Neural progenitor cell (in vitro differentiated cells): Measurements from ENCODE around the gene CHMP6. TPM values are rescaled to one million over a fixed set of nuclear protein-coding genes. Genes with fewer than 3 reads are reported as not detected.

ENCODE experiments used
- DNase-seq: peaks from one replicate; pipeline ENCODE4 v3.0.0-alpha.2; 2016; ENCODE audit warnings: low spot score
- H2AFZ ChIP-seq: fragments of 200-600 bp; sonication (generic); replicated peaks from 2 replicates; pipeline ENCODE4 v1.6.1; 2016; ENCODE audit warnings: antibody characterized with exemption
- H3F3A ChIP-seq: fragments of 200-600 bp; sonication (generic); 2 replicates; pipeline ENCODE4 v1.6.1; 2016; ENCODE audit warnings: antibody characterized with exemption, low read depth
- H3K27ac ChIP-seq: fragments of 200-600 bp; sonication (generic); 2 replicates; pipeline ENCODE4 v1.5.1; 2016; ENCODE audit warnings: mild to moderate bottlenecking
- H3K27me3 ChIP-seq: fragments of 200-600 bp; sonication (generic); 2 replicates; pipeline ENCODE4 v1.6.1; 2016; ENCODE audit warnings: mild to moderate bottlenecking, moderate library complexity
- H3K36me3 ChIP-seq: fragments of 200-600 bp; sonication (generic); 2 replicates; pipeline ENCODE4 v1.5.1; 2016
- H3K4me1 ChIP-seq: fragments of 200-600 bp; sonication (generic); 2 replicates; pipeline ENCODE4 v1.6.1; 2016; ENCODE audit warnings: mixed run types
- H3K4me2 ChIP-seq: fragments of 200-600 bp; sonication (generic); 2 replicates; pipeline ENCODE4 v1.6.1; 2016
- H3K4me3 ChIP-seq: fragments of 200-600 bp; sonication (generic); 2 replicates; pipeline ENCODE4 v1.5.1; 2016
- H3K79me2 ChIP-seq: fragments of 200-600 bp; sonication (generic); 2 replicates; pipeline ENCODE4 v1.6.1; 2016; ENCODE audit warnings: low read depth
- H3K9ac ChIP-seq: fragments of 200-600 bp; sonication (generic); 2 replicates; pipeline ENCODE4 v1.6.1; 2016
- H3K9me3 ChIP-seq: fragments of 200-600 bp; sonication (generic); 2 replicates; pipeline ENCODE4 v1.5.1; 2016; ENCODE audit warnings: low read depth
- H4K20me1 ChIP-seq: fragments of 200-600 bp; sonication (generic); 2 replicates; pipeline ENCODE4 v1.6.1; 2016; ENCODE audit warnings: low read depth
- H3K27ac Mint-ChIP-seq: 3 replicates; pipeline ENCODE4 v1.8.0; 2021; ENCODE audit warnings: mixed read lengths
- H3K27me3 Mint-ChIP-seq: 2 replicates; pipeline ENCODE4 v1.8.0; 2022; ENCODE audit warnings: low read depth, mild to moderate bottlenecking, inconsistent platforms, moderate library complexity, mixed read lengths; ENCODE audit not compliant: insufficient read depth
- H3K36me3 Mint-ChIP-seq: 3 replicates; pipeline ENCODE4 v1.8.0; 2021; ENCODE audit warnings: mixed read lengths
- H3K4me1 Mint-ChIP-seq: 3 replicates; pipeline ENCODE4 v1.8.0; 2021; ENCODE audit warnings: mixed read lengths
- H3K4me3 Mint-ChIP-seq: 3 replicates; pipeline ENCODE4 v1.8.0; 2021; ENCODE audit warnings: mild to moderate bottlenecking, moderate library complexity, mixed read lengths
- H3K9me3 Mint-ChIP-seq: 3 replicates; pipeline ENCODE4 v1.8.0; 2020; ENCODE audit warnings: mixed read lengths
- EZH2 ChIP-seq: fragments of 200-600 bp; sonication (generic); IDR thresholded peaks from 2 replicates; pipeline ENCODE4 v1.6.1; 2017; ENCODE audit warnings: antibody characterized with exemption, mild to moderate bottlenecking, moderate library complexity
- EZH2phosphoT487 ChIP-seq: fragments of 200-600 bp; sonication (generic); IDR thresholded peaks from 2 replicates; pipeline ENCODE4 v1.6.1; 2017; ENCODE audit warnings: antibody characterized with exemption
- total RNA-seq: library from RNA; depleted of rRNA; stranded (reverse); fragments of >200 nt; gene quantifications from 2 replicates; pipeline ENCODE4 v1.2.3, GENCODE V29; 2015; ENCODE audit warnings: low replicate concordance
- TF ChIP-seq, protein P1 (sequence below): fragments of 200-600 bp; sonication (generic); IDR thresholded peaks from 2 replicates; pipeline ENCODE4 v1.5.1; 2017; ENCODE audit warnings: antibody characterized with exemption, mild to moderate bottlenecking

Gene CHMP6
- total RNA-seq, 1 donor from 2014 or later: 11.5 TPM

- no peak for TF ChIP-seq EZH2phosphoT487
- TF ChIP-seq, protein P1, sequence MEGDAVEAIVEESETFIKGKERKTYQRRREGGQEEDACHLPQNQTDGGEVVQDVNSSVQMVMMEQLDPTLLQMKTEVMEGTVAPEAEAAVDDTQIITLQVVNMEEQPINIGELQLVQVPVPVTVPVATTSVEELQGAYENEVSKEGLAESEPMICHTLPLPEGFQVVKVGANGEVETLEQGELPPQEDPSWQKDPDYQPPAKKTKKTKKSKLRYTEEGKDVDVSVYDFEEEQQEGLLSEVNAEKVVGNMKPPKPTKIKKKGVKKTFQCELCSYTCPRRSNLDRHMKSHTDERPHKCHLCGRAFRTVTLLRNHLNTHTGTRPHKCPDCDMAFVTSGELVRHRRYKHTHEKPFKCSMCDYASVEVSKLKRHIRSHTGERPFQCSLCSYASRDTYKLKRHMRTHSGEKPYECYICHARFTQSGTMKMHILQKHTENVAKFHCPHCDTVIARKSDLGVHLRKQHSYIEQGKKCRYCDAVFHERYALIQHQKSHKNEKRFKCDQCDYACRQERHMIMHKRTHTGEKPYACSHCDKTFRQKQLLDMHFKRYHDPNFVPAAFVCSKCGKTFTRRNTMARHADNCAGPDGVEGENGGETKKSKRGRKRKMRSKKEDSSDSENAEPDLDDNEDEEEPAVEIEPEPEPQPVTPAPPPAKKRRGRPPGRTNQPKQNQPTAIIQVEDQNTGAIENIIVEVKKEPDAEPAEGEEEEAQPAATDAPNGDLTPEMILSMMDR: no peak
- no peak for TF ChIP-seq EZH2
- Histone ChIP-seq H2AFZ (no peak overlapping the region), H3K36me3 (no peaks in the 10 kb centered on the region), H3F3A (peaks cover 3% of the 10 kb centered on the region), H3K4me3 (peak overlapping the region; percentile 93), H3K4me1 (peaks cover 6% of the 10 kb centered on the region), H4K20me1 (peaks cover 16% of the 10 kb centered on the region), H3K27ac (no peak overlapping the region), H3K9ac (no peak overlapping the region), H3K27me3 (peaks cover 45% of the 10 kb centered on the region), H3K9me3 (no peaks in the 10 kb centered on the region), H3K4me2 (peak overlapping the region; percentile 98), H3K79me2 (no peaks in the 10 kb centered on the region)
- Mint-ChIP-seq H3K36me3 (peaks cover 2% of the 10 kb centered on the region), H3K4me1 (peaks cover 17% of the 10 kb centered on the region), H3K9me3 (no peaks in the 10 kb centered on the region), H3K4me3 (peak overlapping the region; percentile 87), H3K27ac (no peak overlapping the region), H3K27me3 (peaks cover 6% of the 10 kb centered on the region)
- no peak for DNase-seq
These were observed 1.4 kb downstream of the CHMP6 start for GRCh38 chr17:80992948-80993624.

DNA sequence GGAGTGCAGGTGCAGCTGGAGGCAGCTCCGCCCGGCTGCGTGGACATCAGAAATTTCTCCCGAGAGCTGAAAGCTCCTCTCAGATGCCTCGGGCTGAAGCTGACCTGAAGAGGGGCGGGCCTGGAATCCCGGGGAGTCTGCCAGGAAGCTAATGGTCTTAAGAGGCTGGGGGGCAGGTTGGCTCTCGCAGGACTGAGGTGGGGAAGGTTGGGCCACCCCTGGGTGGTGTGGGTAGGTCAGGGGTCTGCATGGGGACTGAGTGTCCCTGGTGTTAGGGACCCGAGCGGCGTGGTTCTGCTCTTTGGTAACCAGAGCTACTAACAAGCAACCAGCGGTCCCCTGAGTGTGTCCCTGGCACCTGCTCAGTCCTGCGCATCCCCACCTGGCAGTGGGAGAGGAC lies 3.5 kb downstream of the CHMP6 start:
- H3K27ac ChIP-seq: no peak overlapping the region
- peaks cover 5% of the 10 kb centered on the region for H3K36me3 Mint-ChIP-seq
- no peaks in the 10 kb centered on the region for H3K9me3 ChIP-seq
- peaks cover 27% of the 10 kb centered on the region for H3K27me3 ChIP-seq
- peaks cover 6% of the 10 kb centered on the region for H3K4me1 ChIP-seq
- no peaks in the 10 kb centered on the region for H3K79me2 ChIP-seq
- no peak for DNase-seq
- peaks cover 3% of the 10 kb centered on the region for H3F3A ChIP-seq
- no peak overlapping the region for H2AFZ ChIP-seq
- TF ChIP-seq EZH2 (no peak), EZH2phosphoT487 (no peak)
- TF ChIP-seq, protein P1: no peak
- no peaks in the 10 kb centered on the region for H3K9me3 Mint-ChIP-seq
- no peak overlapping the region for H3K9ac ChIP-seq
- H4K20me1 ChIP-seq: peaks cover 16% of the 10 kb centered on the region
- H3K4me3 Mint-ChIP-seq: no peak overlapping the region
- peaks cover 11% of the 10 kb centered on the region for H3K4me1 Mint-ChIP-seq
- no peak overlapping the region for H3K4me3 ChIP-seq
- H3K27ac Mint-ChIP-seq: no peak overlapping the region
- peaks cover 4% of the 10 kb centered on the region for H3K27me3 Mint-ChIP-seq
- H3K36me3 ChIP-seq: no peaks in the 10 kb centered on the region
- no peak overlapping the region for H3K4me2 ChIP-seq

GRCh38 chr17:80996422-80997305 lies 5.0 kb downstream of the CHMP6 start:
- no peaks in the 10 kb centered on the region for H3K79me2 ChIP-seq
- no peak overlapping the region for H3K4me3 ChIP-seq
- Mint-ChIP-seq H3K36me3 (peaks cover 5% of the 10 kb centered on the region), H3K27ac (no peak overlapping the region), H3K4me1 (peaks cover 12% of the 10 kb centered on the region), H3K9me3 (no peaks in the 10 kb centered on the region), H3K4me3 (no peak overlapping the region), H3K27me3 (peaks cover 5% of the 10 kb centered on the region)
- H4K20me1 ChIP-seq: peaks cover 23% of the 10 kb centered on the region
- no peaks in the 10 kb centered on the region for H3K9me3 ChIP-seq
- H3K36me3 ChIP-seq: no peaks in the 10 kb centered on the region
- no peak overlapping the region for H3K27ac ChIP-seq
- no peak overlapping the region for H3K4me2 ChIP-seq
- no peak overlapping the region for H2AFZ ChIP-seq
- TF ChIP-seq, protein P1: no peak
- TF ChIP-seq EZH2phosphoT487 (no peak), EZH2 (no peak)
- peaks cover 6% of the 10 kb centered on the region for H3K4me1 ChIP-seq
- DNase-seq: no peak
- peaks cover 14% of the 10 kb centered on the region for H3K27me3 ChIP-seq
- H3K9ac ChIP-seq: no peak overlapping the region
- peaks cover 3% of the 10 kb centered on the region for H3F3A ChIP-seq
